HG02970 (cell line): ENCODE measurements around the gene NTSR2.

Experiments
- ATAC-seq: cut with Tn5 transposase; IDR thresholded peaks from one replicate; pipeline ENCODE4 v1.9.1; 2021; ENCODE audit warnings: mild to moderate bottlenecking, moderate library complexity, moderate number of reproducible peaks; ENCODE audit not compliant: unreplicated experiment, low FRiP score

NTSR2 gene

DNA sequence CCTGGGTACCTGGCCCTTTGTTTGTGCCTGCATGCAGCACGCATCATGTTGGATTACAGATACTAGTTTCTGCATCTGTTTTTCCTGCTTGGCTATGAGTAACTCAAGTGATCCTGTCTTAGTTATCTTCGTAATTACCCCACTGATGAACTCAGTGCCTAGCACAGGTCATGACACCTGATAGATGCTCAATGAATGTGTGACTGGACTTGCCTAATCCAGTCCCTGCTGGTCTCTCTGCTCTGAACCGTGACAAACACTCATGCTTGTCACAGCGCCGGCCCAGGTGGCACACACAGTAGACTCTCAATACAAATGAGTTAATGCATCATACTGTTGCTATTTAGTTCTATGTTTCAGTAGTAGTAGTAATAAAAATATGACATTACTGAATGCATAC, 31.2 kb upstream of the NTSR2 start:
- ATAC-seq, result no peak

DNA sequence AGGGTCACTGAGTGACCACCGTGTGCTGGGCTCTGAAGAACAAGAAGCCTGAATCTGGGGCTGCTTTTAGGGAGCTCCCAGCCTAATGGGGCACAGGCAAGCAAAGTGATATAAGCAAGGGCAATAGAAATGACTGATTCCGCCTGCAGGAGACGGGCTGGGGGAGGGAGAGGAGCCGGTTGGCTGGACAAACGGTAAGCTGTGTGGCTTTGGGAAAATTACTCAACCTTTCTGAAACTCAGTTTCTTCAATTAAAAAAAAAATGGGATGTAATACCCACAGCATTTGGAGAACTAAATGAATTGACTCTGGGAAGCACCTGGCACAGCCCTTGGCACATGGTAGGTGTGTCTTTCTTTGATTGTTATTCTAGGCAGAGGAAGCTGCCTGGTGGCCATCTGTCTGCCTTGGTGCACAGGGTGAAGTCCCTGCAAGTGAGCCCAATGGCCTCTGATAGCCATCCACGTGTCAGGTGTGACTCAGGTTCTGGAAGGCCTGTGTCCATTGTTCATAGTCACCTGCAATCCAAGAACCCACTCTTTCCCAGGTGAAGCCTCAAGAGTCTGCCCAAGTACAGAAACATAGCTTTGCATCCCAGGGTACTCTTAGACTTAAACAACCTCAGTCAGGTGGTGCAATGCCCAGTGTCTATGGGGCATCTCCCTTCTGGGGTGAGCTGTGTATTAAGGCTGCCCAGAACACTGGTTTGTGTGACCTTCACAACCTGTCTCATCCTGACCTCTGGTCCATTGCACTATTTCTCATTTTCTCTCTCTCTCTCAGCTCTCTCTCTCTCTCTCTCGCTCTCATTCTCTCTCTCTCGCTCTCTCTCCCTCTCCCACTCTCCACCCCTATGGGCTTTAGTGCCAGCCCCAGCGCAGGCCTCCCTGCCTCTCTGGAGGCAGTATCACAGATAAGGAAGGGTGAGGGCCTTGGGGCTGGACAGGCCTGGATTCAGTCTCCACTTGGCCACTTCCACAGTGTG, 30.0 kb upstream of the NTSR2 start:
- ATAC-seq, result no peak

GRCh38 chr2:11698009-11698922, 28.3 kb upstream of the NTSR2 start:
- no peak for ATAC-seq

DNA sequence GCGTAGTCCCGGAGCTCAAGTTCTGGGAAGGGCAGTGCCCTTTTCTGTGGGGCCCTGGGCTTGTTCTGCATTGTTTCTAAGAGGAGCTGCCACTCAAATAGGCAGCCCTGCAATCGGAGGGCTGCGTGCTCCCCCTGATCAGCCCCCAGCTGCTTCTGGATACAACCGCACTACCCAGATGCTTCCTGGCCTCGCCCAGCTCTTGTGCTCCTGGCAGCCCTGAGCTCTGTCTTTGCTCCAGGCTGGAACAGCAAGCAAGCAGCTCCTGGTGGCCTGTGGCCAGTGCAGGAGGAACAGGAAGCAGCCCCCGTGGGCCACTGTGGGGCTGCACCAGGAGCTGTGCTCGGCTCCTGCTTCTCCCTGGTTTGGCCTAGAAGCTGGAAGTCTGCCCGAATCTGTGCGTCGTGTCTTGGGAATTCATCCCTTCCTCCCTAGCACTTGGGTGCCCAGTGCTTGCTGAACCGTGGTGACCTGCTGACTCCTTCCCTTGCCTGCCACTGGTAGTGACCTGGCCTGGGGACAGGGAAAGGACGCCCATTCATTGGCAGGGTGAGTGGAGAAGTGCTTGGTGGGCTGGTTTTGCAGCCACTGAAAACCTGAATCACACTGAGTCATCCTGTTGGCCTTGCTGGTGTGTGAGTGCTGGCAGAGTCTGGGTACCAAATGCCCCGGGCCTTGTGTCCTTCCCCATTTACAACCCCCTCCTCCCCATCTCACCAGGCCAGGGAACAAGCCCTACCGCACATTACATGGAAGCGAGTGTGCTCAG, 27.3 kb upstream of the NTSR2 start:
- ATAC-seq, result no peak

- ATAC-seq, result no peak
Measured at GRCh38 chr2:11696736-11697102, 26.7 kb upstream of the NTSR2 start.

- no peak for ATAC-seq
Measured at GRCh38 chr2:11695576-11695975, 25.6 kb upstream of the NTSR2 start.

DNA sequence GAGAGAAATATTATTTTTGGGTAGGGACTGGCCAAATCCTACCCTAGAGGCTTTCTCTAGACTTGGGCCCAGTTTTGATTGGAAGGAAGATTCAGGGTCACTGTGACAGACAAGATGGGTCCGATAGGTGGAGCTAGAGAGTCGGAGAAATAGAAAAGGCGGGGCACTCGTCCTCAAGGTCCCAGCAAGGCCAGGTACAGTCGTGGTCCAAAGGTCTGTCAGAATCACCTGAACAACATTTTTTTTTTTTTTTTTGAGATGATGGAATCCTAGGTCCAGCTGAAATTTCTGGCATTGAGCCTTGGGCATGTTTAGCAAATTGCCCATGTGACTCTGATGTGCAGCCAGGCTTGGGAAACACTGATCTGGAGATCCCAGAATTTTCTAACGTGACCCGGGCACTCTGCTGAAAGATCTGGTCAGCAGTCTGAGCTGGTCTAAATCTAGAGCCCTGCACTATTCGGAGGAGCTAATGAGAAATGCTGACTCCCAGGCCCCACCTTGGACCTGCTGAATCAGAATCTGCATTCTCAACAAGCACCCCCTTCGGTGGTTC, 23.0 kb upstream of the NTSR2 start:
- ATAC-seq, result peak; percentile 69

- no peak for ATAC-seq
Measured at GRCh38 chr2:11691076-11691660, 21.2 kb upstream of the NTSR2 start.

GRCh38 chr2:11688222-11689069, 18.5 kb upstream of the NTSR2 start:
- no peak for ATAC-seq

GRCh38 chr2:11687736-11688135, 17.7 kb upstream of the NTSR2 start:
- ATAC-seq, result no peak

DNA sequence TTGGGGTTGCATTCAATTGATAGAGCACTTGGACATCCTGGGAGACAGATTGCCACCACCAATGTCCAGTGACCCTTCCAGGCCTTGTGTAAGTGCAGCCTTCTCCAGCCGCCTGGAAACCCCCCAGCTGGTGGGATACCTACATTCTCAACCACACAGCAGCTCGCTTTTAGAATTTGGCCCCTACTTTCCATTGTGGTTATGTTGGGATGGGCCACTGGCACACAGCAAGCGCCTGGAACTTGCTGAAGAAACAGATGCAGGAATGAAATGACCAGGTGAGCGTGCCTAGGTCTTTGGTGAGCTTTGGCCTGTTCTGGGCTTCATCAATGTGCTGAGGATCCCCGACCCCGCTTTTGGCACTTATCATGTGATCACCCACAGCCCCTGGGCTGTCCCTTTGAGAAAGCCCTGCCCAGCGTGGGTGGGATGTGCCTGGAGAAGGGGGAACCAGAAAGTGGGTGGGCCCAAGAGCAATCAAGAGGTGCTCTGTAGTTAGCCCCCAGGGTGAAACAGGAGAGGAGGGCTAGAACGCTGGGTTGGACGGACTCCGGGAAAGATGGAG, 16.0 kb upstream of the NTSR2 start:
- ATAC-seq, result no peak

DNA sequence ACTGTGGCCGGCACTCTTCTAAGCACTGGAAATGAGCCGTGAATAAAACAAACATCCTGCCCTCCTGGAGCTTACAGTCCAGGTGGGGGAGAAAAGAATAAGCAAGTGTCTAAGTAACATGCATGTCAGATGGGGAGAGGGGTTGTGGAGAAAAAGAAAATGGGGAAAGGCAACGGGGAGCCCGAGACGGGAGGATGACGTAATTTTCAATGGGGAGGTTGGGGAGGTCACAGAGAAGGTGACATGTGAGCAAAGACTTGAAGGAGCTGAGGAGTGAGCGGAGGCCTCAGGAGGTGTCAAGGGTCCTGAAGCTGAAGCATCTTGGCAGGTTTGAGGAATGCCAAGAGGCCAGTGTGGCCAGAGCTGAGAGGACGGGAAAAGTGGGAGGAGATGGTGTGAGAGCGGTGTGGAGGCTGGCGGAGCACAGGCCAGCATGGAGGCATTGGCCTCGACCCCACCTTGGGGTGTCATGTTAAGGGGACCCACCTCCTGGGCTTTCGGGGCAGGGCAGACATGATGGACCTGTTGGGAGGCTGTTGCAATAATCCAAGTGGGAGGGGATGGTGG, 15.0 kb upstream of the NTSR2 start:
- ATAC-seq, result no peak

- no peak for ATAC-seq
Measured at GRCh38 chr2:11683966-11684365, 14.0 kb upstream of the NTSR2 start.

GRCh38 chr2:11683476-11683875, 13.5 kb upstream of the NTSR2 start:
- no peak for ATAC-seq

DNA sequence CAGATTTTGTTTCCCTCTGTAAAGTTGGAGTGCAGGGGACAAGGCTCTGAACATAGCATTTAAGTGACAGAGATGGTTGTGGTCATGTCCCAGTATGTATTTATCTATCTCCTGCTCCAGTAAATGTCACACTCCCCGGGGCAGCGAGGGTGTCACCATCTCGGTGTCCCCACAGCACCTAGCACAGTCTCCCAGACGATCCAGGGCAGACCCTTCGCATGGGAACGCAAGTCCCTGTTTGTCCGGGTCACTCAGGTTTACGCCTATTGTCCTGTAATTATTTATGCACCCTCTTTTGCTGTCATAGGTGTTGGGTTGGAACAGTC, 12.6 kb upstream of the NTSR2 start:
- no peak for ATAC-seq

- ATAC-seq, result no peak
Measured at GRCh38 chr2:11681722-11682589, 12.0 kb upstream of the NTSR2 start.

DNA sequence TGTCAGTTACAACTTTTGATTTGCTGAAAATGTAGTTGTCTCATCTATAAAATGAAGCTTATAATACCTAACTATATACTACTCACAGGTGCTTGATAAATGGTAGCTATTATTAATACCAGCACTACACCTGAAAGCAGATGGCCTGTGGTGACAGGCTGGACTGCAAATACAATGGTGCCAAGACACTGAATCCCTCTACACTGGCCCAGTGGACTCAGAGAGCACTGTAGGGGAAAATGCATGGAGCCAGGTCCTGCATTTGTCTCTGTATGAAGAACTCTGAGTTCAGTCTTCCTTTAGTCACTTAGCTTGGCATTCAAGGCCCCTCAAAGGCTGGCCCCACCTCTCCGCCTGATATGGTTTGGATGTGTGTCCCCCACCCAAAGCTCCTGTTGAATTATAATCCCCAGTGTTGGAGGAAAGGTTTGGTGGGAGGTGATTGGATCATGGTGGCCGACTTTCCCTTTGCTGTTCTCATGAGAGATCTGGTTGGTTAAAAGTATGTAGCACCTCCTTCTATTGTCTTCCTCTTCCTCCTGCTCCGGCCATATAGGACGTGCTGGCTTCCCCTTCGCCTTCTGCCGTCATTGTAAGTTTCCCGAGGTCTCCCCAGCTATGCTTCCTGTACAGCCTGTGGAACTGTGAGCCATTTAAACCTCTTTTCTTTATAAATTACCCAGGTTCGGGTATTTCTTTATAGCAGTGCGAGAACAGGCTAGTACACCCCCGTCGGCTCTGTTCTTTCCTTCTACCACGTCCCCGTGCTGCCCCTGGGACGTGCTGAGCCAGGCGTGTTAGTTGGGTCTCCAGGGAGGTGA, 11.1 kb upstream of the NTSR2 start:
- ATAC-seq, result no peak
